ENCODE results near the gene IQCH.

DNA sequence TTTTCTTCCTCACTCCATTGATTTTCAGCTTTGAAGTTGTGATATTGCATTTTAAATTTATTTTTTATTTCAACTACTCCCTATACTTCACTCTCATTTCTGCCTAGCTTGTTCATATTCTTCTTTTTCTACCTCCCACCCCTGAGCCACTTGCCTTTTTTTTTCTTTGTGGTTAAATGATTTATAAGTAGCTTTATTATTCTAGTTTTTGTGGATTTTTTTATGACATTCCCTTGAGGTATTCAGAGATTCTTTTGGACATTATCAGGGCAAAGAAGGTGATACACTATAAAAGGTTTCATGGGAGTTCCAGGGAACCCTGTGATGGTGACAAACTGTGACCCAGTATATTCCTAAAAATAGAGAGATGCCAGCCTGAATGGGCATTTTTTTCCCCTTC, 269.6 kb downstream of the IQCH start:
- no peak for TF ChIP-seq EZH2 (IDR thresholded peaks at IDR 0.05; ENCODE audit: insufficient read depth, poor library complexity, severe bottlenecking)
- TF ChIP-seq EZH2phosphoT487 (IDR thresholded peaks at IDR 0.05; ENCODE audit: insufficient read depth, low read depth), result no peak
